ENCODE results near the gene XIRP2.

XIRP2 gene

DNA sequence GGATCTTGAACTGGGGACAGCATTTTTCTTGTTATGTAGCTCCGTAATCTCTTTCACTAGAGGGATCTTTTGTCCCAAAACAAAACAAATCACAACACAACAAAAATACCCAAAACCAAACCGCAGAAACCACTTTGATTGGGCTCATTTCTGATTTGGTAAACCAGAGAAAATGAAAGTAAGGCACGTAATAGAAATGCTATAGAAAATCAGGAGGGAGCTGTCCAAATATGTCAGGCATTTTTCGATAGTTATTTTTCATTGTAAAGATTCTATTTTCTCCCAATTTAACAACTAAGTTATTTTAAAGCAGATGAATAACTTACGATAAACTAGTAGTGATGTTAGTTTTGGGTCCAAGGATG is 406.5 kb downstream of the XIRP2 start:
- FAIRE-seq = no peak

- no peak for FAIRE-seq
These were observed 409.0 kb downstream of the XIRP2 start for GRCh38 chr2:167297292-167297691.

GRCh38 chr2:167298017-167298416 is 409.7 kb downstream of the XIRP2 start:
- FAIRE-seq = no peak

Data from G401.6 (cell line).